Measurements from ENCODE around the gene GPR137C.

GRCh38 chr14:52545584-52546317 is 6.9 kb upstream of the GPR137C start:
- TF ChIP-seq POLR2A (IDR thresholded peaks at IDR 0.05; ENCODE audit: low read depth, low read length) (no peak), CTCF (conservative IDR thresholded peaks at IDR 0.05; ENCODE audit: low read depth, low read length) (no peak), NFE2L2 (IDR thresholded peaks at IDR 0.05; ENCODE audit: low read depth, low read length) (no peak), RCOR1 (IDR thresholded peaks at IDR 0.05; ENCODE audit: insufficient replicate concordance, low read length) (no peak), MXI1 (IDR thresholded peaks at IDR 0.05; ENCODE audit: borderline replicate concordance, low read depth, low read length) (no peak), USF2 (IDR thresholded peaks at IDR 0.05; ENCODE audit: low read depth, low read length) (no peak)
